HL-60/S4 treated with retinoic acid at 250 ng/mL for 4 days and 3 days (cell line): ENCODE measurements around the gene PRMT7.

ENCODE experiments used
- in situ Hi-C: fragments of 300-500 bp; cut with MboI; formaldehyde crosslinking; loops from 2 replicates; pipeline ENCODE4 v1.7.0; 2022; ENCODE audit warnings: low sequenced_read_pairs

PRMT7 gene, protein sequence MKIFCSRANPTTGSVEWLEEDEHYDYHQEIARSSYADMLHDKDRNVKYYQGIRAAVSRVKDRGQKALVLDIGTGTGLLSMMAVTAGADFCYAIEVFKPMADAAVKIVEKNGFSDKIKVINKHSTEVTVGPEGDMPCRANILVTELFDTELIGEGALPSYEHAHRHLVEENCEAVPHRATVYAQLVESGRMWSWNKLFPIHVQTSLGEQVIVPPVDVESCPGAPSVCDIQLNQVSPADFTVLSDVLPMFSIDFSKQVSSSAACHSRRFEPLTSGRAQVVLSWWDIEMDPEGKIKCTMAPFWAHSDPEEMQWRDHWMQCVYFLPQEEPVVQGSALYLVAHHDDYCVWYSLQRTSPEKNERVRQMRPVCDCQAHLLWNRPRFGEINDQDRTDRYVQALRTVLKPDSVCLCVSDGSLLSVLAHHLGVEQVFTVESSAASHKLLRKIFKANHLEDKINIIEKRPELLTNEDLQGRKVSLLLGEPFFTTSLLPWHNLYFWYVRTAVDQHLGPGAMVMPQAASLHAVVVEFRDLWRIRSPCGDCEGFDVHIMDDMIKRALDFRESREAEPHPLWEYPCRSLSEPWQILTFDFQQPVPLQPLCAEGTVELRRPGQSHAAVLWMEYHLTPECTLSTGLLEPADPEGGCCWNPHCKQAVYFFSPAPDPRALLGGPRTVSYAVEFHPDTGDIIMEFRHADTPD

DNA sequence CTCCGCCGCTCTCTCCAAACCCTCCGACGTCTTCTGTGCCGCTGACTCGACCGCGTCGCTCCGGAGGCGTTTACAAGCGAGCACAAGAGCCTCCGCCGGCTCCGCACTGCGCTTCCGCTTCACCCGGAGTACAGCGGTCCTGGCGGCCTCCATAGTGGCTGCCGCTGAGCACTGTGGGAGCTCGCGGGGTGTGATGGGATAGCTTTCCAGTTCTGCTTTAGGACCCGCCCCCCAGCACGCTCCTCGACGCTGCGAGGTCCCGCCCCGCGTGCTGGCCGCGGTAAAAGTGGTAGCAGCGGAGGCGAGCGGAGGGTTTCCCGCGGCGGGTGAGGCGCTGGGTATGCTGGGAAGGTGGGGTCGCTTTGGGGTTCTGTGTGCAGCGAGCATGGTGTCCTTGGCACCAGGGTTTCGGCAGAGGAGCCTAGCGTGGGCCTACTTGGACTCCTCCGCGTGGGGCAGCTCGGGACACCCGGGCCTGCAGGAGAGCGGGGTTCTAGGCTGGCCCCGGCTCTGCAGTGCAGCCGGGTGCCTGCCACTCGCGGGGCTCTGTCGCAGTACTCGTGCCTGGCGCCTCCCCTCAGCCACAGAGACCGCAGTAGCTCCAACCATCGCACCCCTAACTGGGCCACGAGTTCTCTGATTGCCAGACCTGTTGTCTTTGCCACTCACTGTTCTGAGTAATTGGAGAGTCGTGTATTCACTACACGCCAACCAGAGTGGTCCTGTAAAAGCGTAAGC, at the start of gene PRMT7, which contains the start of gene SLC7A6OS:
Gene PRMT7, plus strand, starts transcription at position 246 of the 738 bp plus-strand sequence. CDS start 4,961 bp downstream, outside the sequence.
Gene SLC7A6OS, minus strand, starts transcription at position 173 of the 738 bp plus-strand sequence. Its CDS starts 20 bp downstream, at position 153.
- in situ Hi-C loops = no loop called here

DNA sequence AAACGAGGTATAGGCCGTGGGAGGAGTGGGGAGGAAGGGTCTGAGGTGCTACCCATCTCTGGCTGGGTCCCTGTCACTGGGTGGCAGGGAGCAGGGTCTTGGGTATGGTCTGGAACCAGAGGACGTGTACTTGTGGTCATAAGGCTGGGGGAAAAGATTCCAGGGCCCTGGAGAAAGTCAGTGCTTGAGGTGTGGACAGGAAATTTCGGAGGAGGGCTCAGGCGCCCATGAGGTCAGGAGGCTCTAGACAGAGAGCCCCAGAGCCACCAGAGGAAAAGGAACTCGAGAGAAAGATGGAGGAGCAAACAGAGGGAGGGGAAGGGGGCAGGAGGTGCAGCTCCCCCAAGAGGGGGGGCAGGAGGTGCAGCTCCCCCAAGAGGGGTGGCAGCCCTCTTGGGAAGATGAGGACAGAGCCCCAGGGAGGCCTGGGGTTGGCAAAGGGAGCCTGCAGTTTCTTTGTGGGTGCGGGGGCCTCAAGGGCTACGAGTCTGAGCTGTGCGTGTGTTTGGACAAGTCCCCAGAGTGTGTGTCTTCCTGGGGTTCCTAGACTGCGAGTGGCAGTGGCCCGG, 47.2 kb upstream of the PRMT7 start:
- in situ Hi-C loops = no loop called here

DNA sequence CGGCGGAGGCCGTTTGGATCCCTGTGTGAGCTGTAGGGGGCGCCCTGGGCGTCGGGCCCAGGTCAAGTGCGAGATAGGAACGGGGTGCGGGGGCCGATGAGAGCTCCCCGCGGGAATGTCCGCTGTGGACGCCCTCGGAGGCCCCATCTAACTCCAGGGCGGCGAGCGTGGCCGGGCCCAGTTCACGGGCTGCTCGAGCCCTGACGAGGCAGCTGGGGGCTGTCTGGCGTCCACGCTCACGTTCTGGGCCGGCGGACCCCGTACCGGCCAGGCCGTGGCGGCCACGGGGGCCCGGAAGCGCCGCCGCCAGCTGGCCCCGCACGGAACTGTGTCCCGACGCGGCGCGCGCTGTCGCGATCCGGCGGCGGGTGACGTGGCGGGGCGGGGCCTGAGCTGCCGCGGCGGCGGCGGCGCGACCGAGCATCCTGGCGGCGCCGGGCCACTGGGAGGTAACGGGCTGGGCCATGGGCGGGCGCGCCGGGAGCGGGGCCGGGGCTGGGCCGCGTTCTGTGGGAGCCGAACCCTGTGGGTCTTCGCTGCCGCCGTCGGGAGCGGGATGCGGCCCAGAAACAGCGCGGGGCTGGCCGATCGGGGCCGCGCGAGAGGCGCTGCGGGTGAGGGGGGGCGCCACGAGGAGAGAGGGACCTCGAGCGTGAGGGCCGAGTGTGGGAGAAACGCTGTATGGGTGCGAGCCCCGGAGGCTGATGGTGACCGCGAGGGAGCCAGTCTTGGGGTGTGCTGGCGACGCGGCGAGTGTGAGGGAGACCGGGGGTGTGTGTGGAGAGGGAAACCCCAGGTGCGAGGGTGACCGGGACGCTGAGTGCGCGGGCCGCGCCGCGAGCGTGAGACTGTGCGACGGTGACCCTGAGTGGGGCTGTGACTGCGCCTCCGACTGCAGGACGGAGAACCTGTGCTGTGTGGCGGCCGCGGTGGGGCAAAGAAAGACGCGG, 46.4 kb upstream of the PRMT7 start, which contains the start of gene SLC7A6:
Gene SLC7A6, plus strand, starts transcription at position 399 of the 950 bp plus-strand sequence. CDS start 10,201 bp downstream, outside the sequence.
- in situ Hi-C loops = no loop called here

DNA sequence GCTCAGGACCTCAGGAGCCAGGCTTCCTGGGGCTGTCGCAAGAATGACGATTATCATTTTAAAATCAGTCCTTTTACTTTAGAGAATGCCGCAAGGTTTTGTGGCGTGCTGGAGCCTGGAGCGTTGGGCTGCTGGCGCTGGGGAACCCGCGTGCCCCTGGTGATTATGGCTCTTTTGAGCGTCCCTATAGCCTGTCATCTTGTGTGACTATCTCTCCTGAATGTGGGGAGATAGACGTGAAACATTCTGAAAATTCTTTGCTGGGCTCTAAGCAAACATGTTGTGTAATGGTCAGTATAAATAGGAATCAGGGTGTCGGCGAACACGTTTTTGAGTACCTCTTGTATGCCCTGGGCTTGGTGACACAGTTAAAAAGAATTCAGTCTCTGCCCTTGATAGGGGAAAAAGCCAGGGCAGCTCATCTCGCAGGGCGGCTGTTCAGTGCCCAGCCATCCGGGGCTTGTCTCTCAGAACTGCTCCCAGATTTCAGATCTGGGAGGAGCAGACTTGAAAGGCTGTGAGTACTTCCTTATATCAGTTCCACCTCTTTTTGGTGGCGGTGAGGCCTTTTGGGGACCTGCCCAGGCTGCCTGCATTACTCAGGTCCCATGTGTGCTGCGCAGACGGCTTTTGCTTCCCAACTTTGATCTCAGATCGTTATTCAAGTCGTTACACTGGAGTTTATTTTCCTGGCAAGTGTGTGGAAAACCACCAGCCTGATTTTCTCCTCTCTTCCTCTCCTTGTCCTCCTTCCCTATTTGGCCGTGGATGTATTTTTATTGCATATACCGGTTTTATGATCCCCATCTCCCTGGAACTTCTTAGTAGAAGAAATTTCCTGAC, 45.5 kb upstream of the PRMT7 start:
- in situ Hi-C loops = no loop called here

DNA sequence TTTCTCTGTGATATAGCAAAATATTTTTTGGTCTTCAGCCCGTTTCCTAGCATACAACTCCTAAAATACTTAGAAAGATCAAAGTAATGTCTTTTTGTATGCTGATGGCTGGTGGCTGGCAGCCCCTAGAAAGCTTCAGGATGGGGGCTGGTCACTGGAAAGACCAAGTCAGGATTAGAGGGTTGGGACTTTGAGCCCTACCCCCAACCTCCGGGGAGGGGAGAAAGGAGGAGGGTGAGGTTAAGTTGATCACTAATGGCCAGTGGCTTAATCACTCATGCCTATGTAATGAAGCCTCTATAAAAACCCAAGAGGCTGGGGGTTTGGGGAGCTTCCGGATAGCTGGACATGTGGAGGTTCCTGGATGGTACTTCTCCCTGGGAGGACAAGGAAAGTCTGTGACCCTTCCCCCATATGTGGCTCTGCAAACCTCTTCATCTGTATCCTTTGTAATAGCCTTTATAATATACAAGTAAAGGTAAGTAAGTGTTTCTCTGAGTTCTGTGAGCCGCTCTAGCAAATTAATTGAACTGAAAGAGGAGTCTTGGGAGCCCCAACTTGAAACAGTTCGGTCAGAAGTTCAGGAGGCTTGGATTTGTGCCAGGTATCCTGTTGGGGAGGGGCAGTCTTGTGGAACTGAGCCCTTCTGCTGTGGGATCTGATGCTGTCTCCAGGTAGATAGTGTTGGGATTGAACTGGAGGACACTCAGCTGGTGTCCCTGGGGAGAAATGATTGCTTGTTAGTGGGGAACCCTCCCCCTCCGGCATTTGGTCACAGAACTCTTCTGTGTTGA, 43.0 kb upstream of the PRMT7 start:
- in situ Hi-C loops = no loop called here

DNA sequence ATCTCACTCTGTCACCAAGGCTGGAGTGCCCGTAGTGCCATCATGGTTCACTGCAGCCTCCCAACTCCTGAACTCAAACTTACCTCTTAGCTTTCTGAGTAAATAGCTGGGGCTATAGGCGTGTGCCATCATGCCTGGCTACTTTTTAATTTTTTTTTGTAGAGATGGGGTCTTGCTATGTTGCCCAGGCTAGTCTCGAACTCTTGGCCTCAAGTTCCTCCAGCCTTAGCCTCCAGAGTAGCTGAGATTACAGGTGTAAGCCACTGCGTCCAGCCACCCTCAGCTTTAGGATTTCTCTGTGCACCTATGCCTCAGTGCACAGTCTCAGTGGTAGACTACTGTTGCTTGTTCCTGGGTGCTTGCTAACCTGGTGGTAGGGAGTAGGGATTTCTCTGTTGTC, 41.0 kb upstream of the PRMT7 start:
- in situ Hi-C loops = loop anchor here (5.0 kb wide), 1 partner anchor 38 kb away; no protein-coding TSS in a partner anchor

DNA sequence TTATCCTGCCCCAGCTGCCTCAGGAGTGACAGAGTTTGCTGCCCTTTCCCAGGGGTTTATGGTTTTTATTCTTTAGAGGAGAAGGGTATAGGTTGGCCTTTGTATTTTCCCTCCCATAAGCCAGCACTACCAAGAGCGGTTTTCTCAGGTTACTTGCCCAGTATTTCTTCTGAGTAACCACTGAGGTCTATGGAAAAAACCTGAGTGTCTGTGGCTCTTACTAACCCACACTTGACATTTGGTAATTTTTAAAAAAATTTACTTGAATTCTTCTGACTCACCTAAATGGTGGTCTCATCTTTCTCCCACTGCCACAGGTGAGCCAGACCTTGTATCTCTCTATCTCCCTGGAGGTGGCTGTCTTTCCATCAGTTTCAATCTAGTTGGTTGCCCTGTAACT, 40.5 kb upstream of the PRMT7 start:
- in situ Hi-C loops = loop anchor here (5.0 kb wide), 1 partner anchor 37 kb away; no protein-coding TSS in a partner anchor

DNA sequence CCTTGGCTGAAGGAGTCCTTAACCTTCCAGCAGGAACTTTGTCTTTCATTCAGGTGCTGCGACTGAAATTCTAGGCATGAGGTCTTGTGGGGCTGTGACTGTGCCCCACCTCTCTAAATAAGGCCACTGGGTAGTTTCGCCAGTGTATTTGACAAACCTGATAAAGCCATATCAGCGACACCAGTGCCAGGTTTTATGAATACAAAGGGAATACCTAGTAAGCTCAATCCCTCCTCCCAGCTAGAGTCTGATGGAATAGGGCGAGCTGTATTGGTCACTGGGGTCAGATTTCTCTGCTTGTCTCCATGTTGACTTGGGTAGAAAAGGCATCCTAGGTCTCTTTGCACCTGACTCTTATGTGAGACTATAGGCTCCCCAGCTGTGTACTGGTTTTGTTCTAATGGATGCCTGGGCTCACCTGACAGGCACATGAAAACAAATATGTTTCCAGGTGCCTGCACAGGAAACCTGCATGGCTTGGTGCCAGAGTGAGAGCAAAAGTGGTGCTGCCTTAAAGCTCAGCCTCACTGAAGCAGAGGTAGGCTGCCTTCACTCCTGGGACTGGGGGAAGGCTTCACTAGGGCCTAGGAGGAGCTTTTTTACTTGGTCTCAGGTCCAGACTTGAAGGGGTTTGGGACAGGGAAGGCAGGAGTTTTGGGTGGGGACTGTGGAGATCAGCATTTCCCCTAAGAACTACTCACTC, 38.2 kb upstream of the PRMT7 start:
- in situ Hi-C loops = loop anchor here (5.0 kb wide), 1 partner anchor 35 kb away; no protein-coding TSS in a partner anchor

DNA sequence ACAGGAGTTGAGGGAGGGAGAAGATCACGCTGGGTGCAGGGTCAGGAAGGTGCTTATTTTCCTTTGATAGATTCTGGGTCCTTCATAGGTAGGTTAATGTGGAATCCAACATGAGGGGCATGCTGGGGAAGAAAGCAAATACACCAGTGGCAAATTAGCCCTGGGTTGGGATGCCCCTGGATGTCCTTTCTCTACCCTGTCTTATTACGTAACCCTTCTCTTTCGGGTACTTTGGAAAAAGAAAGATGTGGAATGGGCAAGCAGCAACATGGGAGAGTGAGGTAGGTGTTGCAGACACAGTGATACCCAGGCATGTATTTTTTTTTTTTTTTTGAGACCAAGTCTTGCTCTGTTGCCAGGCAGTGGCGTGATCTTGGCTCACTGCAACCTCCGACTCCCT, 37.4 kb upstream of the PRMT7 start:
- in situ Hi-C loops = loop anchor here (5.0 kb wide), 1 partner anchor 34 kb away; no protein-coding TSS in a partner anchor

DNA sequence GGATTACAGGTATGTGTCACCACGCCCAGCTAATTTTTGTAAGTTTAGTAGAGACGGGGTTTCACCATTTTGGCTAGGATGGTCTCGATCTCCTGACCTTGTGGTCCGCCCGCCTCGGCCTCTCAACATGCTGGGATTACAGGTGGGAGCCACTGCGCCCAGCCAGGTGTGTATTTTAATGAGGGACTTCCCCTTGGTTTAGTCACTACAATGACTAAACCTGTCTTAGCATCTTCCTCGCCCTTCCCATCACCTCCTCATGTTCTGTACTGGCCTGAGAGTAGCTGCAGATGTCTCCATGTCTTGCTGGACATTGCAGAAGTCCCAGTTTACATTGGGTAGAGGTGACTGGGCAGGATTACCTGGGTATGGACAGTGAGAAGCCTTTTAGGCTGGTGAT, 36.9 kb upstream of the PRMT7 start:
- in situ Hi-C loops = loop anchor here (5.0 kb wide), 1 partner anchor 33 kb away; no protein-coding TSS in a partner anchor

DNA sequence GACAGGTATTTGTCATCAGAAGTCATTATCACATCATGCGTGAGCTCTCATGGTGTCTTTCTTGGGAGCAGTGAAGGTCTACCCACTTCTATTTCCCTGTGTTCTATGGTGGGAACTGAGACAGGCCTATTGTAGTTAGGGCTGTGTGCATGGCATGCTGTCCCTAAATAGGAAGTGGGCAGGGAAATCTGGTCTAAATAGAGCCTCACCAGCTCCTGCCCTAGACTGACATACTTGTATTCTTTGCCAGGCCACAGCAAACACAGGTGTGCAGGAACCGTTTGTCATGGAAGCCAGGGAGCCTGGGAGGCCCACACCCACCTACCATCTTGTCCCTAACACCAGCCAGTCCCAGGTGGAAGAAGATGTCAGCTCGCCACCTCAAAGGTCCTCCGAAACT, 36.4 kb upstream of the PRMT7 start:
- in situ Hi-C loops = loop anchor here (5.0 kb wide), 1 partner anchor 33 kb away; no protein-coding TSS in a partner anchor

DNA sequence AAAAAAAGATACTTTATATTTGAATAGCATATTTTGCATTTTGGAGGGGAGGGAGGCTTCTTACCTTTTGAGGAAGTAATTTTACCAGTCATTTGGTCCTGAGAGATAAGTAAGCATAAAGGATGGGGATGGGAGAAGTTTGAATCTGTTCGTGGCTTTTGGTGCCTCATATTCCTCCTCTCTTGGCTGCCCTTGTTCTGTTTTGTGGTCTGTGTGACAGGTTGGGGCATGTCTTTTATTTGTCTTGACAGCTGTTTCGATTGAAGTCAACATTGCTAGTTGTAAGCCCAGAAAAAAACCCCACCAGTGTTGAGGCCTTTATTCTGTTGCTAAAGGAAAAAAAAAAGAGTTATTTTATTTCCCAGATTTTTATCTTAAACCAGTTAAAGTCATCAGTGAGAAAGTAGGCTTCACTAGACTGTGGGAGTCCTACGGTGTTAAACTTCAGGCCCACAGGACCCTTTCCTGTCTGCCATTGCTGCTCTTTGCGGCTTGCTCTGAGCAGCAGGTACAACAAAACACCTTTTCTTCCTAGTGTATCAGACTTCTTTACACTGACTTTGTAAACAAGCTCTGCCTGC, 35.1 kb upstream of the PRMT7 start:
- in situ Hi-C loops = no loop called here

DNA sequence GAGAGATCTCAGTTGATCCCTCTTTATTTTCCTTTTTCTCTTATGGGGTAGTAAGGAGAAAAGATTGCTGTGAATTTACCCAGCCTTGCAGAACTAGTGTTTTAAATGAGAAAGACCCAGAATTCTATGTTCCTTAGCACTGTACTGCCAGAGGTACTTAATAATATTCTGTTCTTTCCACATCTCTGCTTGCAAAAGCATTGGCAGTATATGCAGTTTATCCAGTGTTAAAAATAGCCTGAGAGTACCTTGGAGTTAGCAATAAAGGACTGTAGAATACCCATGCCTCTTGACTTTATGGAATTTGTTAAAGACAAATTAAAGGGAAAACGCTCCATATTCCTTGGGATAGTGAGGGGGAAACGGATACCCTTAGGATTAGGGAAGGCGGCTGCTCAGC, 34.6 kb upstream of the PRMT7 start:
- in situ Hi-C loops = no loop called here

DNA sequence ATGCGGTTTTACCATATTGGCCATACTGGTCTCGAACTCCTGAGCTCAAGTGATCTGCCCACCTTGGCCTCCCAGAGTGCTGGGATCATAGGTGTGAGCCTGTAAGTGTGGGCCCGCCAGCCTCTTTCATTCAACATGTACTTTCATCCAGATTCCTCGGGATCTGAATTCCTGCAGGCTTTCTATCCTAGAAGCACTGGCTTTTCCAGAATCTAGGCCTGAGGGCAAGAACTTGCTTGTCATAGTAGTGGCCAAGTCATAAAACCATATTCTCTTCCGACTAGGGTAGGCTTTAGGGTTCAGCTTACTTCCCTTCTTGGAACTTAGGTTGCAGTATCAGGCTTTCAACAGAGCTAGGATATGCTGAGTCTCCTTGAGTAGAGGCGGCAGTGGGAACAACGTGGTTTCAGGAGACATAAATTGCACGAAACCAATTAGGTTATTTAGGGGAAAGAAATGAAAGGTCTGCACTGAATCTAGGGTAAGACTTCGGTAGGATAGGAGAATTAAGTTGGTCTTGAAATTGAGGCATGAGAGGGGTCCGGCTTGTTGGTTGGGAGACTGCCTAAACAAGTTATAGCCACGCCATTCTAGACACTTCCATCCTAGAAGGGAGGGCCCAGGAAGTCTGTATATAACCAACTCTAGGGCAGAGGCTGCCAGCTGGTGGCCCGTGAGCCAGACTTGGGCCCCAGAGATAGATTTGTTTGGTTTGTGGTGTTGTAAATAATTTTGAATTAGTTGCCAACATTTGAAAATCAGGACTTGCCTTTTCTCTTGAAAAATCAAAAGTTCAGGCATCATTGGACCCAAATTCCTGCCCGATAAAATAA, 30.9 kb upstream of the PRMT7 start:
- in situ Hi-C loops = no loop called here

DNA sequence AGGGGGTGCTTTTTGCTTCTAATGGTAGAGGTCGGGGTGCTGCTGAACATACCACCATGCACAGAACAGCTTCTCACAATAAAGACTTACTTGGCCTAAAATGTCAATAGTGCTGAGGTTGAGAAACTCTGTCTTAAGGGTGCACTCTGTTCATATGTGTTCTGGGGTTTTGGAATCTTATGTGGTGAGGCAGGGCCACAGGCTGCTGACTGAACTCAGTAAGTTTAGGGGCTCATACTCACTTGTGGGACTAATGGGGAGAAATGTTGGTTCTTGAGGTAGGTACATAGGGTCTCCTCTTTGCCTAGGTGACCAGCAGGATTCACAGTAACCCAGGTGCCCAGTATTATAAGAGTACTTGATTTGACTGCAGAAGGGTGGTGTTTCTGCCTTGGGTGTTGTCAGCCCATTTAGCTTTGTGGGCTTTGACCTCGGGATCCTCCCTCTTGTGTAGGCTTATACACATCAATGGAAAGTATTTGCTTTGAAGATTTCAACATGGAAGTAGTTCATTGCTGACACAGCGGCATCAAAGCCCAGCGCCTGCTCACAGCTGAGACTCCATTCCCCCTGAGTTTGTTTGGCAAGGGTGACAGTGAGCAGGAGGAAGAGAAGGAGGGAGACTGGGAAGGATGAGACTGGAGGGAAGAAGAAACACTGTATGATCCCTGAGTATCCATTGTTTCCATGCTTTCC, 29.3 kb upstream of the PRMT7 start:
- in situ Hi-C loops = no loop called here
